A673 (cell line): ENCODE results near the gene CCSAP.

Source experiments
- EZH2 ChIP-seq: fragments of 200-600 bp; sonication (generic); IDR thresholded peaks from 2 replicates; pipeline ENCODE4 v1.6.1; 2017; ENCODE audit warnings: borderline replicate concordance, low read depth, mild to moderate bottlenecking, mixed read lengths, antibody characterized with exemption, low read length; ENCODE audit not compliant: poor library complexity, severe bottlenecking
- TF ChIP-seq, protein P1 (sequence below): fragments of 300-800, 200-600 bp; sonication (generic); conservative IDR thresholded peaks from 2 replicates; pipeline ENCODE4 v1.5.1; 2017; ENCODE audit warnings: low read depth, mild to moderate bottlenecking, antibody characterized with exemption, low read length, moderate library complexity, mixed read lengths

DNA sequence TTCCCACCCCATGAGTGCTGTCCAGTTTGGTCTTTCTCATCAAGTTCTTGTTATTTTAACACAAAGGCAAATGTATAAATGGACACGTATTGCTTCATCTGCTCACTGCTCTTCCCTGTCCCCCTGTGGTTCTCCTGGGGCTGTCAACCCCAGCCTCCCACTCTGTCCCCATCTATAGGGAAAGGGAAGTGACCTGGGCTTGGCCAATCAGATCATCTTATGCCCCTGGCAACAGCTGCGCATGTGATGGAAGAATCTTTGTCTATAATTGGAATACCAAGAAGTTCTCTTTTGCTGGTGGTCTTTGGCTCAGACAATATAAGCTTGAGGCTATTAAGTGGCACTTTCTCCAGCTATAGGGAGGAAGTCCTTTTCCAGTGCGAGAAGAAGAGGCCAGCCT, 4.7 kb upstream of the CCSAP start:
- TF ChIP-seq, protein P1, sequence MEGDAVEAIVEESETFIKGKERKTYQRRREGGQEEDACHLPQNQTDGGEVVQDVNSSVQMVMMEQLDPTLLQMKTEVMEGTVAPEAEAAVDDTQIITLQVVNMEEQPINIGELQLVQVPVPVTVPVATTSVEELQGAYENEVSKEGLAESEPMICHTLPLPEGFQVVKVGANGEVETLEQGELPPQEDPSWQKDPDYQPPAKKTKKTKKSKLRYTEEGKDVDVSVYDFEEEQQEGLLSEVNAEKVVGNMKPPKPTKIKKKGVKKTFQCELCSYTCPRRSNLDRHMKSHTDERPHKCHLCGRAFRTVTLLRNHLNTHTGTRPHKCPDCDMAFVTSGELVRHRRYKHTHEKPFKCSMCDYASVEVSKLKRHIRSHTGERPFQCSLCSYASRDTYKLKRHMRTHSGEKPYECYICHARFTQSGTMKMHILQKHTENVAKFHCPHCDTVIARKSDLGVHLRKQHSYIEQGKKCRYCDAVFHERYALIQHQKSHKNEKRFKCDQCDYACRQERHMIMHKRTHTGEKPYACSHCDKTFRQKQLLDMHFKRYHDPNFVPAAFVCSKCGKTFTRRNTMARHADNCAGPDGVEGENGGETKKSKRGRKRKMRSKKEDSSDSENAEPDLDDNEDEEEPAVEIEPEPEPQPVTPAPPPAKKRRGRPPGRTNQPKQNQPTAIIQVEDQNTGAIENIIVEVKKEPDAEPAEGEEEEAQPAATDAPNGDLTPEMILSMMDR: no peak
- TF ChIP-seq EZH2: no peak
